ENCODE results near the gene HECTD1.

GRCh38 chr14:31122098-31122611 lies 85.4 kb downstream of the HECTD1 start:
- no peak for TF ChIP-seq YY1 (tag by site-specific recombination; IDR thresholded peaks at IDR 0.05)
- TF ChIP-seq ZNF623 (tag by site-specific recombination; IDR thresholded peaks at IDR 0.05), result no peak
- TF ChIP-seq ZNF639 (tag by site-specific recombination; IDR thresholded peaks at IDR 0.05), result no peak
- TF ChIP-seq BCL11A (tag by site-specific recombination; IDR thresholded peaks at IDR 0.05; ENCODE audit: low read depth), result no peak
- no peak for TF ChIP-seq CTCF (tag by site-specific recombination; IDR thresholded peaks at IDR 0.05)
- no peak for TF ChIP-seq ATF2 (tag by site-specific recombination; IDR thresholded peaks at IDR 0.05; ENCODE audit: low read depth)
- TF ChIP-seq ZNF776 (tag by site-specific recombination; IDR thresholded peaks at IDR 0.05; ENCODE audit: borderline replicate concordance), result no peak
- no peak for TF ChIP-seq ZNF654 (tag by site-specific recombination; IDR thresholded peaks at IDR 0.05; ENCODE audit: low read depth)
- no peak for TF ChIP-seq PRDM10 (tag by site-specific recombination; IDR thresholded peaks at IDR 0.05)
- TF ChIP-seq ZNF362 (tag by site-specific recombination; IDR thresholded peaks at IDR 0.05), result no peak
- no peak for TF ChIP-seq IKZF3 (tag by site-specific recombination; IDR thresholded peaks at IDR 0.05)
- no peak for TF ChIP-seq MZF1 (tag by site-specific recombination; IDR thresholded peaks at IDR 0.05; ENCODE audit: borderline replicate concordance)
